ENCODE results near the gene TRMT10C.

- TF ChIP-seq CTCF (IDR thresholded peaks at IDR 0.05; ENCODE audit: poor library complexity) (no peak), EZH2 (IDR thresholded peaks at IDR 0.05; ENCODE audit: borderline replicate concordance) (no peak)
These were observed 26.9 kb downstream of the TRMT10C start for GRCh38 chr3:101588616-101589015.

Data from hepatocyte (in vitro differentiated cells).